ENCODE data around the gene XRCC5.

GRCh38 chr2:216214768-216215167 is 105.6 kb downstream of the XRCC5 start:
- TF ChIP-seq POLR2AphosphoS5 (IDR thresholded peaks at IDR 0.05; ENCODE audit: low read depth, low read length): no peak
- no peak for TF ChIP-seq POU2F2 (IDR thresholded peaks at IDR 0.05; ENCODE audit: low read depth, low read length)
- TF ChIP-seq POLR2A (IDR thresholded peaks at IDR 0.05; ENCODE audit: low read depth, low read length): no peak
- no peak for TF ChIP-seq SPI1 (IDR thresholded peaks at IDR 0.05; ENCODE audit: low read depth, low read length)
- TF ChIP-seq TAF1 (IDR thresholded peaks at IDR 0.05; ENCODE audit: low read depth, low read length): no peak
- no peak for TF ChIP-seq PAX5 (IDR thresholded peaks at IDR 0.05; ENCODE audit: insufficient read depth, low read length, severe bottlenecking)

Data from GM12891 (cell line).